Frontal cortex (tissue), 4 donors: ENCODE data around the gene FKBP15. TPM values are rescaled to one million over a fixed set of nuclear protein-coding genes. Genes with fewer than 3 reads are reported as not detected.
"Not testable (repeated sequence)": the region's sequence is repeated elsewhere in the genome, so short reads cannot be mapped to it uniquely, and the experiment has no call there.

ENCODE experiments used
- DNase-seq, 2 donors: peaks; one replicate each; pipeline ENCODE4 v3.0.0; 2012; ENCODE audit warnings: low spot score in 2 of 2
- FAIRE-seq: peaks from 2 replicates; lab custom pipeline; 2012; peaks lifted over from hg19 to GRCh38; lab: Jason Lieb, UNC
- total RNA-seq: library from RNA; depleted of rRNA; stranded (reverse); fragments of >200 nt; gene quantifications from one replicate; pipeline ENCODE4 v1.2.3, GENCODE V29; 2014
- donor health status: control.
- donor health status: control.
- donor health status: control.

Gene FKBP15, protein sequence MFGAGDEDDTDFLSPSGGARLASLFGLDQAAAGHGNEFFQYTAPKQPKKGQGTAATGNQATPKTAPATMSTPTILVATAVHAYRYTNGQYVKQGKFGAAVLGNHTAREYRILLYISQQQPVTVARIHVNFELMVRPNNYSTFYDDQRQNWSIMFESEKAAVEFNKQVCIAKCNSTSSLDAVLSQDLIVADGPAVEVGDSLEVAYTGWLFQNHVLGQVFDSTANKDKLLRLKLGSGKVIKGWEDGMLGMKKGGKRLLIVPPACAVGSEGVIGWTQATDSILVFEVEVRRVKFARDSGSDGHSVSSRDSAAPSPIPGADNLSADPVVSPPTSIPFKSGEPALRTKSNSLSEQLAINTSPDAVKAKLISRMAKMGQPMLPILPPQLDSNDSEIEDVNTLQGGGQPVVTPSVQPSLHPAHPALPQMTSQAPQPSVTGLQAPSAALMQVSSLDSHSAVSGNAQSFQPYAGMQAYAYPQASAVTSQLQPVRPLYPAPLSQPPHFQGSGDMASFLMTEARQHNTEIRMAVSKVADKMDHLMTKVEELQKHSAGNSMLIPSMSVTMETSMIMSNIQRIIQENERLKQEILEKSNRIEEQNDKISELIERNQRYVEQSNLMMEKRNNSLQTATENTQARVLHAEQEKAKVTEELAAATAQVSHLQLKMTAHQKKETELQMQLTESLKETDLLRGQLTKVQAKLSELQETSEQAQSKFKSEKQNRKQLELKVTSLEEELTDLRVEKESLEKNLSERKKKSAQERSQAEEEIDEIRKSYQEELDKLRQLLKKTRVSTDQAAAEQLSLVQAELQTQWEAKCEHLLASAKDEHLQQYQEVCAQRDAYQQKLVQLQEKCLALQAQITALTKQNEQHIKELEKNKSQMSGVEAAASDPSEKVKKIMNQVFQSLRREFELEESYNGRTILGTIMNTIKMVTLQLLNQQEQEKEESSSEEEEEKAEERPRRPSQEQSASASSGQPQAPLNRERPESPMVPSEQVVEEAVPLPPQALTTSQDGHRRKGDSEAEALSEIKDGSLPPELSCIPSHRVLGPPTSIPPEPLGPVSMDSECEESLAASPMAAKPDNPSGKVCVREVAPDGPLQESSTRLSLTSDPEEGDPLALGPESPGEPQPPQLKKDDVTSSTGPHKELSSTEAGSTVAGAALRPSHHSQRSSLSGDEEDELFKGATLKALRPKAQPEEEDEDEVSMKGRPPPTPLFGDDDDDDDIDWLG
- total RNA-seq: 9.8 TPM

DNA sequence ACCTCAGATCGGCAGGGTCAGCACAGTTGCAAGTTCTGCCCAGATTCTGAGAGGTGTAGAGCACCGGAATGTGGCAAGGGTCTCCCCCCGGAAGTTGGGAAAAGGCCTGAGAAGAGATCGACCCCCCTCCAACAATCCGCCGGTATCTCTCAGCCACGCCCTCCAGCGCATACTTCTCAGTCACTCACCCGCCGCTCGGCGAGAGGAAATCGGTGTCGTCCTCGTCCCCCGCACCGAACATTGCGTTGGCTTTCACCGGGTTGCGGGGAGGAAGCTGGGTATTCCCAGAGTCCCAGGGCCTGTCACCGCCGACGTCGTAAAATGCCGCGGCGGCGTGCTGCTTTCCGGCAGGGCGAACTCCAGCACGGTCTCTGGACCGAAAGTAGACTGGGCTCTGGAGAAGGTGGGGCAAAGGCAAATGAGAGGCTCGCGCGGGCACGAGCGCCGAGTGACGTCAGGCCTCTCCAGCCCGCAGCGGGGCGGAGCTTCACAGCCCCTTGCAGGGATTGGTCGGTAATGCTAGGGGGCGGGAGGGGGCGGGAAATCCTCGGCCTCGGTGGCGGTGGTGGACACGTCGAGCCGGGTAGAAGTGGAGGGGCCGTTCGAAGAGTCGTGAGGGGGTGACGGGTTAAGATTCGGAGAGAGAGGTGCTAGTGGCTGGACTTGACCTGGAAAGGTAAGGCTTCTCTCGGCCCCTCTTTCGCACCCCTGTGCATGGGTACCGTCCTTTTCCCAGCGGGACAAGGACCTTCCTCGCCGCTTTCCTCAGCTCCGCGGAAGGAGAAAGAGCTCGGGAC is at the start of gene FKBP15, which contains the start of gene SLC31A1:
TSS of gene FKBP15 (minus strand) at position 275 of the 797 bp plus-strand sequence. CDS start at position 241, 34 bp downstream.
TSS of gene SLC31A1 (plus strand) at position 542 of the 797 bp plus-strand sequence. CDS start 34,605 bp downstream, outside the sequence.
- FAIRE-seq (peak; percentile 10), DNase-seq (peak; percentile 86 to 97)

DNA sequence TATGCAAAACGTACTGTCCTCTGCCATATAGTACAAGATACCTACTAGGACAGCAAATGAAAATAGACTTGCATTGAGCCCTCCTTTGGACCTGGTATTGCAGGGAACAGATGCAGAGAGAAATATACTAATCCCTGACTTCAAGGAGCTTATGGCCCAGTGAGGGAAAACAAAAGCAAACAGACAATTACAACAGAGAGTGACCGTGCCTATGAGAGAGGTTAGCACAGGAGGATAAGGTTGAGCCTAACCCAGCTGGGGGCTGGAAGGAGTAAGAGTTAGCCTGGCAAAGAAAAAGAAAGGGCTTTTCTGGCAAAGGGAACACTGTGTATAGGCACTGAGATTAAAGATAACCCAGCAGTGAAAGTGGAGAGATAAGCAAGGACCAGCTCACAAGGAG is 48.8 kb upstream of the FKBP15 start:
- DNase-seq (no peak), FAIRE-seq (no peak)

DNA sequence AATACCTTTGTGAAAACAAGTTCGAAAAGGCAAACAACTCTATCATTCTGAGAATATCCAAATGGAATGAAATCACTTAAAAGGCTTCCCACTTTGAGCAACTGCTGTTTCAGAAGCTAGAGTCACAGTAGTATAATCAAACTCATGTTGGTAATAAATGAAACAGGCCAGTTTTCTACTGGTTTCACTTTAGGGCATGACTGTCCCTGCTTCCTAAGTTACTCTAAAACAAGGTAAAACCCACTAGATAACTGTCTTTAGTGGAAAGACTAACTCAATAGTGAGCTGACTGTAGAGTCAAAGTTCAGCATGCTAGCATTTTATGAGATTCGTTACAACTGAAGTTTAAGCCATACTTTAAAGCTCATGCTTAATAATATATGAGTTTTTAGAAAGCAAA is 48.3 kb upstream of the FKBP15 start:
- DNase-seq: no peak
- no peak for FAIRE-seq

DNA sequence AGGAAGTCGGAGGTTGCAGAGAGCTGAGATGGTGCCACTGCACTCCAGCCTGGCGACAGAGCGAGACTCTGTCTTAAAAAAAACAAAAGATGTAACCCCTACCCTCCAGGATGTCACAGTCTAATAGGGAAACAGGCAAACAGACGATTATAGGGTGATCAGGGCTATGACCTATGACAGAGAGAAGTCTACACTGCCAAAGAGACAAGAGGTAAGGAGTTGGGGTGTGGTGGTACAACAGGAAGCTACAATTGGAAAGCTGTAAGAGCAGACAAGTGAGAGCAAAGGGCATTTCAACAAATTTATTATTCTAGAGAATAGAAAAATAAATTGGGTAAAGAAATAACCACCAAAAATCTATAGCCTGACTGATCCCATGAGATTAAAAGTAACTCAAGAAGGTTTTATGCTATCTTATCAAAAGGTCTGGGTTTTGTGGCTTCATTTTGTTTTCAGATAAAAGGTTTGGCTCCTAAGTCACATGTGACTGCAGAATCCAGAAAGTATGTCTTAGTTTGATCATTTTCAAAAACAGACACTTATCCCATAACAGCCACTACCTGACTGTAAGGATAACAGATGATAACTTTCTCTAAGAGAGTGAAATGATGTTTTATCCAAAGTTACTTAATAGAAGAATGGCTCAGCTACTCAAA is 47.0 kb upstream of the FKBP15 start:
- no peak for DNase-seq
- no peak for FAIRE-seq

DNA sequence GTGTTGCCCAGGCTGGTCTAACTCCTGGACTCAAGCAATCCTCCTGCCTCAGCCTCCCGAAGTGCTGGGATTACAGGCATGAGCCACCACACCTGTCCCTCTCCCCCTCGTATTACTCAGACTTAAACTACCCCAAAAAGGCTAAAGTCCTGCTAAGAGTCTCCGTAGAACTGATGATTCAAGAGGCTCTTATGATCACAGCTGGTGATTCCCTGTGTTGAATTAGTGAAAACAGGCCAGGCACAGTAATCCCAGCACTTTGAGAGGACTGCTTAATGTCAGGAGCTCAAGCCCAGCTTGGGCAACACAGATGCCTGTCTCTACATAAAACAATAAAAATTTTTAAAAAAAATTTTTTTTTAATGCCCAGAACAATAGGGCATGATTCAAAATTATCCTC is 45.1 kb upstream of the FKBP15 start:
- DNase-seq (no peak), FAIRE-seq (no peak)

DNA sequence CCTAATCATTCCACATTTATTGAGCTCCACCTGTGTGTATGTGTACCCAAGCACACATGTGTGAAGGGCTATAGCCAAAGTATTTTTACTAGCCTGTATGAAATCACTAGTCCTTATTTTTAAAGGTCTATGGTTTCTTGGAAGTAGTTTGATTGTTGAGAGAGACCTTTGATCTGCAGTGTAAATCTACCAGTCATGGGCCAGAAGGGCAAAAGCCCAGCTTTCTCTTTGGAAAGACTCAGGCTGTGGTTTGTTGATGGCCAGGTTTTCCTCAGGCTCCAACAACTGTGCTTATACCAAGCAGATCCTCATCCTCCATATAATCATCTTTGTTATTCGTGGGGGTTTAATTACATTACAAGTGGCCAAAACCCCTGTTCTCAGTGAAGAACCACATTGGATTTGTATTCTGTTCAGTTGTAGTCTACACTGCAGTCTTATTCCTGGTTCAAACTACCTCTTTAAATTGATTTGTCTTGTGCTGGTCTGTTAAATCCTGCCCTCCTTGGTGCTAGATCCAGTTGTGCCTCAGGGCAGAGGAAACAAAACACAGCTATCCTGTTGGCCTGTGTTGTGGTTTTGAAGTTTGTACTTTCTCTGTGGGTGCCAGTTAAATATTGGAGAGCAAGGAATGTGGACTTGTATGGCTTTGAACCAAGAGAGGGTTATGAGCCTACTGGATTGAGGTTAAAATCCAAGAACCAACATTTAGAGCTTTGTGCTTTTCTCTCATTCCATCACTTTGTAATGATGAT is 41.0 kb upstream of the FKBP15 start:
- no peak for FAIRE-seq
- DNase-seq: no peak

DNA sequence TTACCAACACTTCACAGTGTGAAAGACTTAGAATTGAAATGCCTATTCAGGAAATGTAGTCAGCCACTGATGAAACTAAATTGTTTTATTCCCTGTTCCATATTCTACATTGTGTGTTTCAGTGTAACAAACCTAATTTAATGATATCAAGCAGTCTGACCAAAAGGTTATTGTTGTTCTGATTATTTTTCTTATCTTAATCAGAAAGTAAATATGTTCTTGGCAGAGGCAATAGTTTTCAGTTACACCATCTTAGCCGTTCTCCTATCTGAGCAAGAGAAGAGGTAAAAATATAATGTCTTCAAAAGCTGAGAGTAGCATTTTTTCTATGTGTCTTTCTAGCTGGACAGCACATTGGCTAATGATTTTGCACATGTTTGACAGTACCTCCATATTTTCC is 37.2 kb upstream of the FKBP15 start:
- FAIRE-seq (no peak), DNase-seq (no peak)

DNA sequence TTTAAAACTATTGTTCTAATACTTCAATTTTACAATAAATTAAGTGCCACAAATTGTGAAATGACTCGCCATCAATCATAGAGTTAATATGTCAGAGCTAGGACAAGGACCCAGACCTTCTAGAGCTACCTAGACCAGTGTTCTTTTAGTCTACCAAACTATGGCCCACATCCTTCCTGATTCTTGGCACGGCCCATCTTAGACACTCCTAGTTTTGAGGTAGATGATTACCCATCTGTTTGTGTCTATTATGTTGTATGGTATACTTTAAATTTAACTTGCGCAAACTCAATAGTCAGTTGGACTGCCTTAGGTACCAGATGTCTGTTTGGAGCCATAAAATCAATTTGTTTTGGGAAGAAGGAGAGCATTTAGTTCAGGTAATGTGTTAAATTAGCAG is 36.8 kb upstream of the FKBP15 start:
- DNase-seq: no peak

DNA sequence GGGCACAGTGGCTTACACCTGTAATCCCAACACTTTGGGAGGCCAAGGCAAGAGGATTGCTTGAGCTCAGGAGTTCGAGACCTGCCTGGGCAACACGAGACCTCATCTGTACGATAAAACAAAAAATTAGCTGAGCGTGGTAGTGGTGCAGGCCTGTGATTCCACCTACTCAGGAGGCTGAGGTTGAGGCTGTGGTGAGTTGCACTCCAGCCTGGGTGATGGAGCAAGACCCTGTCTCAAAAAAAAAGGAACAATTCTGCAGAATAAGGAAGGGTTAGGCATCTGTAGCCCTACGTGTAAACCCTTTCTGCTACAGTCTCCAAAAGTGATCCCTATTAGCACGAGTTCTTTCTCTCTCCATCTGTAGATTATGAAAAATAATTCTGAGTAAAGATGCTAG is 34.4 kb upstream of the FKBP15 start:
- no peak for FAIRE-seq
- DNase-seq: no peak

More for the DNA sequence above, 36.8 kb upstream of the FKBP15 start:
- no peak for FAIRE-seq

DNA sequence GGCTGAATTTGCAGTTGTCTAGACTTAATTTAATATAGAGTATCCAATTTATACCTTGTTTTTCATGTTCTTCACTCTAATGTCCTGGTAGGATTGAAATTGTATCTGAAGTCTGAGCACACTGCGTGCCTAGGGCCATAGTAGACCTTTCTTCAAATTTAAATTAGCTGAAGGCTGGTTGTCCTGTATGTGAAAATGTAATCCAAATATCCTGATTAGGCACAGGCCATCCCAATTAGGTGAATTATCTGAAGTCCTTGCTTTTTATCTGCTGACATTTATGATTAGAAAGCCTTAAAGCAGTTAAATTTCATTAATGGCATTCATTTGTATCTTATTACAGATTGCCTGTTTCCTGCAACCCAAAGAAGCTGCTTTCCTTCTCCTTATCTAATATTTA is 33.9 kb upstream of the FKBP15 start:
- no peak for DNase-seq
- FAIRE-seq: no peak

DNA sequence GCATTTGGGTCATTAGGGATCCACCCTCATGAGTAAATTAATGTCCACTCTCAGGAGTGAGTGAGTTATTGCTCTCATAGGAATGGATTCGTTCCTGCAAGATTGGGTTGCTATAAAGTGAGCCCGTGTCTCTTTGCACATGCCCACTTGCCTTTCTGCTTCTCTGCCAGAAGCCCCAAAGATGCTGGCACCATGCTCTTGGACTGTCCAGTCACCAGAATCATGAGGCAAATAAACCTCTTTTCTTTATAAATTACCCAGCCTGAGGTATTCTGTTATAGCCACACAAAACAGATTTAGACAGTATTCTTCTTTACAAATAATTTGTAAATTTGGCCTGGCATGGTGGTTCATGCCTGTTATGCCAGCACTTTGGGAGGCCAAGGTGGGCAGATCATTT is 29.7 kb upstream of the FKBP15 start:
- no peak for DNase-seq
- no peak for FAIRE-seq

DNA sequence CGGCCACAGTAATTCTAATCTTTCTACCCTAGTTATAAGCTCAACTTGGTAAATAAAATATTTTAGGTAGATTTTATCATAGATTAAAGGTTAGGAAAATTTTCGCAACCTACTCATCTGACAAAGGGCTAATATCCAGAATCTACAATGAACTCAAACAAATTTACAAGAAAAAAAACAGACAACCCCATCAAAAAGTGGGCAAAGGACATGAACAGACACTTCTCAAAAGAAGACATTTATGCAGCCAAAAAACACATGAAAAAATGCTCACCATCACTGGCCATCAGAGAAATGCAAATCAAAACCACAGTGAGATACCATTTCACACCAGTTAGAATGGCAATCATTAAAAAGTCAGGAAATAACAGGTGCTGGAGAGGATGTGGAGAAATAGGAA is 28.6 kb upstream of the FKBP15 start:
- FAIRE-seq, DNase-seq: not testable (repeated sequence)

DNA sequence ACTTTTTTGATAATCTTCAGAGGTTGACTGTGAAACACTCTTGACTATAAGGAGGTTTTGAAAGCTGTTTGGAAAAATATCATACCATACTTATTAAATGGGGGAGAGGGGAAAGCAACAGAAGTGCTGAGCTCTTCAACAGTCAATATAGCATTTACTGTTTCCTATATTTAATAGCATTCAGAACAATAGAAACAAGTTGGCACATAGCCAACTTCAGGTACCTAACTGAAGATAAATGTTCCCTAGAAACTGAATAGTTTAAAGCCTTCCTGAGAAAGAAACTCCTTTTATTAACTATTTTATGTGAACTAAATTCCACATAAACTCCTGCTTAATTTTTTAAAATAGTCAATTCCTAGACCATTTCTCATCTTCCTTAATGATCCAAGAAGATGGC is 26.6 kb upstream of the FKBP15 start:
- DNase-seq (no peak), FAIRE-seq (no peak)

DNA sequence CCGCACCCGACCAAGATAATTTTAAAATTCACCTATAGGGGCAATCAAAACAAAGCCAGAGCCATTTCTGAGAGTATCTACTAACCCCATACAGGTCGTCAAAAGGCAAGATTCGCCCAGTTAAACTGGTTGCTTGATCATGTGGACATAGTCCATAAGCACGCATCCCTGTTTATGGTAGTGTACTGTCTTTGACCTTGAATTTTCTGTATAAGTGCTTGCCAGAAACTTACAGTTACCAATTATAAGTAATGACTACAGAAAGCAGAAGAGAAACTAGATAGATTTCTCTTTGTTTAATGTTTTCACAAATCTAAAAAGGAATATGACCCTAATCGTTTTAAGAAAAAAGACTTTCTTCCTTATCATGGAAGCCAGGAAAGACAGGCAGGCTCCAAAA is 25.9 kb upstream of the FKBP15 start:
- no peak for FAIRE-seq
- DNase-seq: no peak

DNA sequence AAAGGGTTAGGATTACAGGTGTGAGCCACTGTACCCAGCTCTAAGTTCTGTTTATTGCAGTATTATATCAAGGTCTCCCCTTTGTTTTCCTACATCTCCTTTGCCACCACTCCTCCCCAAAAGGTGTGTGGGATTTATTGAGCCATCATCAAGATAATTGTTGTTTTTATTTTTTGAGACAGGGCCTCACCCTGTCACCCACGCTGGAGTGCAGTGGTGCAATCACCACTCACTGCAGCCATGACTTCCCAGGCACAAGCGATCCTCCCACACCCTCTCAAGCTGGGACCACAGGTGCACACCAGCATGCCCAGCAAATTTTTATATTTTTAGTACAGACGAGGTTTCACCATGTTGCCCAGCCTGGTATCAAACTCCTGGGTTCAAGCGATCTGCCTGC is 24.8 kb upstream of the FKBP15 start:
- no peak for DNase-seq
- FAIRE-seq: no peak

DNA sequence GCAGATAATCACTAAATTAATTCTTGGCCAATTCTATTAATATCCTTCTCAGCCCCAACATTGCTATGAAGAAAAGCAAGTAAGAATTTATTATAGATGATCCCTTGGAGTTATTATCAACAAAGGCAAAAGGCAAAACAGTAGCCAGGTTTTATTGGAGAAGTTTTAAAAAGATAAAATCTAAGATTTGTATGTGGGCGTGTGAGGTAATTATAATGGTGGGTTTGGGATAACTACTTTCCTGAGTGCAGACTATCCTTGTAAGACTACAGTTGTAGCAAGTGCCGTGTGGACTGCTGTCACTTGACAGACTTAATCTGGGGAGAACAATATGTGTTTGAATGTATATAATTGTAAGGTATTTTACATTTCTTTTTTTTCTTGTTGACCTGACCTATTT is 23.5 kb upstream of the FKBP15 start:
- DNase-seq: no peak
- FAIRE-seq: no peak

DNA sequence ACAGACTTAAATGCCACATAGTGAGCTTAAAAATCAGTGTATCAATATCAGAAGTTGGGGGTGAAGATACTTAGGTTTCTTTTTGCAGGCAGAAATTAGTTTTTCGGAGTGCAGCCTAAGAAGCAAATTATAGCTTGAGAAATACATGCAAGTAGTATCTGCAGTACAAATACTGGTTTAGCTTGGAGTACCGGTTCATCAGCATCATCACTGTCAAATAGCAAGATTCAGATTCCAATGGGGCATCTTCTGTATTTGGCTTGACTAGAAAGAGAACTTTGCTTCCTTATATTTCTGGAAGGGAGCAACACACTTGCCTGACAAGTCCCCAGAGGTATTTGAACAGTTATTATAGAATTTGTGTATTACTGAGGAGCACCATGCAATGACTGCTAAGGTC is 20.1 kb upstream of the FKBP15 start:
- DNase-seq: no peak
- no peak for FAIRE-seq

DNA sequence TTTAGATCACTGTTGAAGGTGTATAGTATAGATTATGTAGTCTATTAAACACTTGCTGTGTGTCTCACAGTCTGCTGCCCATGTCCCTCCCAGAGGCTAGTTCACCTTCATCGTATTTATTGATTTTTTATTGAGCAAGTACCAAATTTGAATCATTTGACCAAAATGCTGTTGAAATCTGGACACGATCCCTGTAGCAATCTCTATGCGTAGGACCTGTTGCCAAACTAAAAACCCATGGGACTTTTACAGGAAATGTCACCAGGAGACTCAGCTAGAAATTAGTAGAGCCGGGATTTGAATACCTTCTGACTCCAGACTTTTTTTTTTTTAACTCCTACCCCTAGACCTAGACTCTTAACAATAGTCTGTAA is 17.8 kb upstream of the FKBP15 start:
- DNase-seq: no peak

More for the DNA sequence above, 17.8 kb upstream of the FKBP15 start:
- FAIRE-seq: no peak
